Caco-2 (cell line): ENCODE measurements around the gene MLC1. TPM values are rescaled to one million over a fixed set of nuclear protein-coding genes. Genes with fewer than 3 reads are reported as not detected.

Source experiments
- Bru-seq: library from RNA; stranded (reverse); fragments of 400-500 nt; gene quantifications from one replicate; lab custom pipeline; 2021; lab: Mats Ljungman, UMichigan
- BruChase-seq, 2 experiments: library from RNA; stranded (reverse); fragments of 400-500 nt; gene quantifications; one replicate each; lab custom pipeline; 2021; lab: Mats Ljungman, UMichigan
- BruUV-seq: library from RNA; stranded (reverse); fragments of 400-500 nt; replicated peaks from 2 replicates; lab custom pipeline; 2021; lab: Mats Ljungman, UMichigan
- CTCF ChIA-PET: fragments of 300-600 bp; sonication (Branson Sonifier 250); formaldehyde crosslinking; loops from one replicate; lab custom pipeline; 2022; ENCODE audit warnings: antibody characterized with exemption; lab: Charles Lee
- POLR2A ChIA-PET: fragments of 300-600 bp; sonication (Branson Sonifier 250); formaldehyde crosslinking; loops from one replicate; lab custom pipeline; 2022; ENCODE audit warnings: antibody characterized with exemption; lab: Charles Lee
- DNase-seq, 2 experiments: peaks; one replicate each; pipeline versions ENCODE4 v3.0.0 to v3.0.0-alpha.2; 2020 to 2022
- H3K27me3 ChIP-seq: replicated peaks from 2 replicates; pipeline ENCODE4 v1.6.0; 2011; ENCODE audit warnings: low read length; ENCODE audit not compliant: control insufficient read depth, insufficient read depth
- H3K36me3 ChIP-seq: 2 replicates; pipeline ENCODE4 v1.5.1; 2011; ENCODE audit warnings: low read length; ENCODE audit not compliant: control insufficient read depth, insufficient read depth
- H3K4me1 ChIP-seq: fragments of 250-450 bp; sonication (Bioruptor Pico); 2 replicates; pipeline ENCODE4 v1.5.1; 2020; ENCODE audit warnings: mild to moderate bottlenecking
- H3K4me3 ChIP-seq: 2 replicates; pipeline ENCODE4 v1.5.1; 2011; ENCODE audit warnings: low read depth, mild to moderate bottlenecking, control low read depth, low read length
- H3K9me3 ChIP-seq: fragments of 250-450 bp; sonication (Bioruptor Pico); 2 replicates; pipeline ENCODE4 v1.5.1; 2020; ENCODE audit warnings: mild to moderate bottlenecking, moderate library complexity
- H3K27ac Mint-ChIP-seq: one replicate; pipeline ENCODE4 v1.8.0; 2022; ENCODE audit warnings: mixed read lengths; ENCODE audit not compliant: unreplicated experiment
- H3K27me3 Mint-ChIP-seq: one replicate; pipeline ENCODE4 v1.8.0; 2022; ENCODE audit warnings: mixed read lengths; ENCODE audit not compliant: insufficient read depth, unreplicated experiment
- H3K36me3 Mint-ChIP-seq: one replicate; pipeline ENCODE4 v1.8.0; 2022; ENCODE audit warnings: mild to moderate bottlenecking, mixed read lengths; ENCODE audit not compliant: insufficient read depth, unreplicated experiment
- H3K4me1 Mint-ChIP-seq: one replicate; pipeline ENCODE4 v1.8.0; 2022; ENCODE audit warnings: low read depth, mixed read lengths; ENCODE audit not compliant: unreplicated experiment
- H3K4me3 Mint-ChIP-seq: one replicate; pipeline ENCODE4 v1.8.0; 2022; ENCODE audit warnings: mild to moderate bottlenecking, moderate library complexity, mixed read lengths; ENCODE audit not compliant: unreplicated experiment
- H3K9me3 Mint-ChIP-seq: one replicate; pipeline ENCODE4 v1.8.0; 2022; ENCODE audit warnings: mixed read lengths; ENCODE audit not compliant: unreplicated experiment
- CTCF ChIP-seq, 2 experiments: fragments of 200-600 bp in 1 of 2; IDR thresholded peaks; 1 replicate in 1 of 2; 2 replicates in 1 of 2; pipeline versions ENCODE4 v1.5.1 to v1.8.0; 2011 to 2022; ENCODE audit warnings: antibody characterized with exemption in 1 of 2, control low read depth in 1 of 2, inconsistent platforms in 1 of 2, low read depth in 1 of 2, low read length in 1 of 2, mild to moderate bottlenecking in 1 of 2, moderate library complexity in 1 of 2; ENCODE audit not compliant: insufficient read depth in 1 of 2, severe bottlenecking in 1 of 2, unreplicated experiment in 1 of 2
- intact Hi-C: fragments of 100-400 bp; cut with micrococcal nuclease; formaldehyde crosslinking; loops from one replicate; pipeline ENCODE4 v1.10.0; 2022; ENCODE audit not compliant: unreplicated experiment
- long read RNA-seq: library from polyadenylated mRNA; stranded (forward); transcript quantifications from one replicate; pipeline ENCODE4 v2.0.0, GENCODE V29; 2022
- total RNA-seq: library from RNA; stranded (reverse); gene quantifications from 2 replicates; pipeline ENCODE4 v1.2.3, GENCODE V29; 2022

The MLC1 gene
- total RNA-seq (0.14 TPM in 1 of 2 replicates, not detected in the other), Bru-seq, nascent RNA (percentile 13 among the genes with signal in this experiment), BruChase-seq, experiment 1, labeled RNA remaining after a 2-hour chase (not detected), BruChase-seq, experiment 2, labeled RNA remaining after a 6-hour chase (percentile 6 among the genes with signal in this experiment)
- long read RNA-seq = 0 reads

GRCh38 chr22:50085211-50085972 is at the start of gene MLC1:
MLC1 (minus strand) TSS chr22:50085426; CDS start chr22:50084902, 524 bp downstream.
- no peaks in the 10 kb centered on the region for H3K36me3 Mint-ChIP-seq
- intact Hi-C loops = no loop called here
- CTCF ChIA-PET = interaction anchor here (0.7 kb wide), 1 partner anchor 55 kb away, joined by 4 read pairs; no protein-coding TSS in a partner anchor
- no peaks in the 10 kb centered on the region; the same call in 1 of the 2 replicates for H3K9me3 ChIP-seq
- H3K9me3 Mint-ChIP-seq = peaks cover 17% of the 10 kb centered on the region
- POLR2A ChIA-PET = no interaction called here
- no peaks in the 10 kb centered on the region for H3K36me3 ChIP-seq
- DNase-seq = no peak
- no peaks in the 10 kb centered on the region for H3K27me3 ChIP-seq
- no peaks in the 10 kb centered on the region for H3K27me3 Mint-ChIP-seq
- no peak within 1 kb of the TSS for H3K4me3 Mint-ChIP-seq
- TF ChIP-seq CTCF (IDR thresholded peaks at IDR 0.05; ENCODE audit: insufficient read depth in 1 of 2, low read depth in 1 of 2, low read length in 1 of 2, severe bottlenecking in 1 of 2, unreplicated experiment in 1 of 2) = no peak
- peaks cover 23% of the 10 kb centered on the region for H3K4me1 ChIP-seq
- no peak within 1 kb of the TSS for H3K4me3 ChIP-seq
- peaks cover 9% of the 10 kb centered on the region for H3K4me1 Mint-ChIP-seq
- no TSS peak for BruUV-seq
- no peak within 1 kb of the TSS for H3K27ac Mint-ChIP-seq

- Histone ChIP-seq H3K27me3 (no peaks in the 10 kb centered on the region), H3K9me3 (no peaks in the 10 kb centered on the region), H3K4me3 (no peak overlapping the region), H3K4me1 (no peaks in the 10 kb centered on the region), H3K36me3 (no peaks in the 10 kb centered on the region)
- intact Hi-C loops = no loop called here
- no TSS peak for BruUV-seq
- POLR2A ChIA-PET = no interaction called here
- no peak for TF ChIP-seq CTCF (IDR thresholded peaks at IDR 0.05; ENCODE audit: insufficient read depth in 1 of 2, low read depth in 1 of 2, low read length in 1 of 2, severe bottlenecking in 1 of 2, unreplicated experiment in 1 of 2)
- Mint-ChIP-seq H3K27me3 (no peaks in the 10 kb centered on the region), H3K4me3 (no peak overlapping the region), H3K36me3 (no peaks in the 10 kb centered on the region), H3K4me1 (no peaks in the 10 kb centered on the region), H3K9me3 (no peaks in the 10 kb centered on the region), H3K27ac (no peak overlapping the region)
- no peak for DNase-seq
- CTCF ChIA-PET = no interaction called here
Observed at GRCh38 chr22:50134481-50134880, 49.3 kb upstream of the MLC1 start.

DNA sequence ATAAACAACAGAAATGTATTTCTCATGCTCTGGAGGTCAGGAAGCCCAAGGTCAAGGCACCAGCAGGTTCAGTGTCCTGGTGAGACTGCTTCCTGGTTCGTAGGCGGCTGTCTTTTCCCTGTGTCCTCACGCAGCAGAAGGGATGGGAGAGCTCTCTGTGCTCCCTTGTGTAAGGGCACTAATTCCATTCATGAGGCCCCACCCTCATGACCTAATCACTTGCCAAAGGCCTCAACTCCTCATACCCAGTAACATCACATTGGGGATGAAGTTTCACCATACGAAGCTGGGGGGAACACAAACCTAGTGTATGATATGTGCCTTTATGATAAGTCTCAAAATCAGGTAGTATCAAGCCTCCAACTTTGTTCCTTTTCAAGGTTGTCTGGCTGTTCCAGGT is 46.7 kb upstream of the MLC1 start:
- Mint-ChIP-seq H3K4me3 (no peak overlapping the region), H3K9me3 (no peaks in the 10 kb centered on the region), H3K4me1 (no peaks in the 10 kb centered on the region), H3K27me3 (no peaks in the 10 kb centered on the region), H3K27ac (no peak overlapping the region), H3K36me3 (no peaks in the 10 kb centered on the region)
- ChIA-PET CTCF (no interaction called here), POLR2A (no interaction called here)
- Histone ChIP-seq H3K4me3 (no peak overlapping the region), H3K4me1 (no peaks in the 10 kb centered on the region), H3K27me3 (no peaks in the 10 kb centered on the region), H3K9me3 (no peaks in the 10 kb centered on the region), H3K36me3 (no peaks in the 10 kb centered on the region)
- TF ChIP-seq CTCF (IDR thresholded peaks at IDR 0.05; ENCODE audit: insufficient read depth in 1 of 2, low read depth in 1 of 2, low read length in 1 of 2, severe bottlenecking in 1 of 2, unreplicated experiment in 1 of 2) = no peak
- no peak for DNase-seq
- intact Hi-C loops = no loop called here
- BruUV-seq = no TSS peak
